Mesenchymal stem cell (in vitro differentiated cells and primary cell): ENCODE data around the gene BRAT1.

ENCODE experiments used
- DNase-seq: peaks from one replicate; pipeline ENCODE4 v3.0.0-alpha.2; 2013
- H2AFZ ChIP-seq: one replicate; pipeline ENCODE4 v1.6.1; 2013; ENCODE audit warnings: low read depth, mild to moderate bottlenecking, control low read depth, inconsistent platforms, low read length, moderate library complexity
- H2AK5ac ChIP-seq: 2 replicates; pipeline ENCODE4 v1.6.1; 2013; ENCODE audit warnings: low read length, moderate library complexity, mild to moderate bottlenecking, inconsistent platforms; ENCODE audit not compliant: severe bottlenecking
- H2BK120ac ChIP-seq: one replicate; pipeline ENCODE4 v1.6.1; 2013; ENCODE audit warnings: low read depth, mild to moderate bottlenecking, inconsistent platforms, low read length, moderate library complexity
- H2BK12ac ChIP-seq, 2 experiments: one replicate each; pipeline ENCODE4 v1.6.1; 2013; ENCODE audit warnings: inconsistent platforms in 2 of 2, low read length in 2 of 2, mild to moderate bottlenecking in 2 of 2, moderate library complexity in 2 of 2, control low read depth in 1 of 2
- H2BK15ac ChIP-seq: one replicate; pipeline ENCODE4 v1.6.1; 2013; ENCODE audit warnings: mild to moderate bottlenecking, low read depth, inconsistent platforms; ENCODE audit not compliant: poor library complexity, severe bottlenecking
- H2BK5ac ChIP-seq: 2 replicates; pipeline ENCODE4 v1.6.1; 2013; ENCODE audit warnings: low read depth, mild to moderate bottlenecking, low read length, control low read depth, inconsistent platforms; ENCODE audit not compliant: poor library complexity, severe bottlenecking
- H3K14ac ChIP-seq, 2 experiments: one replicate each; pipeline ENCODE4 v1.6.1; 2013; ENCODE audit warnings: inconsistent platforms in 2 of 2, low read length in 2 of 2, control low read depth in 1 of 2, mild to moderate bottlenecking in 1 of 2, moderate library complexity in 1 of 2
- H3K18ac ChIP-seq, 2 experiments: one replicate each; pipeline ENCODE4 v1.6.1; 2013; ENCODE audit warnings: inconsistent platforms in 2 of 2, low read length in 2 of 2, control low read depth in 1 of 2, low read depth in 1 of 2, mild to moderate bottlenecking in 1 of 2
- H3K23ac ChIP-seq, 2 experiments: one replicate each; pipeline ENCODE4 v1.6.1; 2013; ENCODE audit warnings: inconsistent platforms in 2 of 2, low read length in 2 of 2, mild to moderate bottlenecking in 2 of 2, moderate library complexity in 2 of 2, control low read depth in 1 of 2
- H3K27ac ChIP-seq: 2 replicates; pipeline ENCODE4 v1.5.1; 2013; ENCODE audit warnings: mild to moderate bottlenecking, moderate library complexity, low read length, control low read depth, inconsistent platforms; ENCODE audit not compliant: poor library complexity, severe bottlenecking
- H3K27me3 ChIP-seq, 2 experiments: 2 replicates each; pipeline versions ENCODE4 v1.6.1 to v1.7.0; 2013; ENCODE audit warnings: low read length in 2 of 2, mild to moderate bottlenecking in 2 of 2, moderate library complexity in 2 of 2, control low read depth in 1 of 2, inconsistent platforms in 1 of 2; ENCODE audit not compliant: control insufficient read depth in 1 of 2, insufficient read depth in 1 of 2
- H3K36me3 ChIP-seq, 2 experiments: 2 replicates each; pipeline versions ENCODE4 v1.6.1 to v1.7.0; 2013; ENCODE audit warnings: low read length in 2 of 2, control low read depth in 1 of 2, inconsistent platforms in 1 of 2, low read depth in 1 of 2, mild to moderate bottlenecking in 1 of 2; ENCODE audit not compliant: insufficient read depth in 2 of 2, control insufficient read depth in 1 of 2
- H3K4ac ChIP-seq, 2 experiments: one replicate each; pipeline ENCODE4 v1.6.1; 2013; ENCODE audit warnings: inconsistent platforms in 2 of 2, low read length in 2 of 2, mild to moderate bottlenecking in 2 of 2, moderate library complexity in 2 of 2, control low read depth in 1 of 2, low read depth in 1 of 2
- H3K4me1 ChIP-seq: 2 replicates; pipeline ENCODE4 v1.6.1; 2013; ENCODE audit warnings: low read depth, low read length, control low read depth; ENCODE audit not compliant: control insufficient read depth, insufficient read depth
- H3K4me2 ChIP-seq: 2 replicates; pipeline ENCODE4 v1.6.1; 2013; ENCODE audit warnings: low read length, mild to moderate bottlenecking, inconsistent platforms; ENCODE audit not compliant: poor library complexity, severe bottlenecking
- H3K4me3 ChIP-seq, 2 experiments: 2 replicates each; pipeline versions ENCODE4 v1.5.1 to v1.7.0; 2013; ENCODE audit warnings: low read length in 2 of 2, mild to moderate bottlenecking in 2 of 2, control low read depth in 1 of 2, low read depth in 1 of 2; ENCODE audit not compliant: insufficient read depth in 1 of 2
- H3K79me1 ChIP-seq: replicated peaks from 2 replicates; pipeline ENCODE4 v1.6.1; 2013; ENCODE audit warnings: mild to moderate bottlenecking, control low read depth, low read length, inconsistent platforms; ENCODE audit not compliant: poor library complexity, severe bottlenecking
- H3K9ac ChIP-seq: 2 replicates; pipeline ENCODE4 v1.7.0; 2013; ENCODE audit warnings: mild to moderate bottlenecking, low read length, moderate library complexity
- H3K9me3 ChIP-seq: 2 replicates; pipeline ENCODE4 v1.7.0; 2013; ENCODE audit warnings: mild to moderate bottlenecking, low read length; ENCODE audit not compliant: control insufficient read depth
- H4K8ac ChIP-seq: one replicate; pipeline ENCODE4 v1.6.1; 2013; ENCODE audit warnings: inconsistent platforms, mild to moderate bottlenecking, low read length, moderate library complexity
- H4K91ac ChIP-seq: one replicate; pipeline ENCODE4 v1.6.1; 2013; ENCODE audit warnings: mild to moderate bottlenecking, low read length, inconsistent platforms
- WGBS: methylation state at CpG from one replicate; pipeline ENCODE4 v1.1.7; 2013; ENCODE audit warnings: mixed read lengths; 5-methylcytosine and 5-hydroxymethylcytosine counted together

BRAT1 gene

GRCh38 chr7:2576742-2577491 is 21.6 kb upstream of the BRAT1 start:
- no peak overlapping the region for H3K4ac ChIP-seq
- H4K91ac ChIP-seq, result no peak overlapping the region

GRCh38 chr7:2575733-2576340 is 20.5 kb upstream of the BRAT1 start:
- no peak for DNase-seq
- peaks cover 56 to 64% of the 10 kb centered on the region in 2 experiments for H3K36me3 ChIP-seq
- no peak overlapping the region for H3K14ac ChIP-seq
- no peak overlapping the region for H4K91ac ChIP-seq
- no peak overlapping the region for H4K8ac ChIP-seq
- H3K9me3 ChIP-seq, result no peaks in the 10 kb centered on the region
- 96% methylated on average over 17 of the region's 21 CpGs for WGBS
- no peak overlapping the region for H3K23ac ChIP-seq
- H3K4me3 ChIP-seq, result no peak overlapping the region
- no peak overlapping the region for H2BK5ac ChIP-seq
- H2AK5ac ChIP-seq, result no peak overlapping the region
- no peak overlapping the region for H3K9ac ChIP-seq
- H2BK15ac ChIP-seq, result no peak overlapping the region
- peaks cover 16% of the 10 kb centered on the region for H3K4me1 ChIP-seq
- no peak overlapping the region for H3K4ac ChIP-seq
- no peak overlapping the region for H3K4me2 ChIP-seq
- no peak overlapping the region for H2BK120ac ChIP-seq
- no peak overlapping the region for H2BK12ac ChIP-seq
- H3K27ac ChIP-seq, result no peak overlapping the region
- no peak overlapping the region for H2AFZ ChIP-seq
- H3K27me3 ChIP-seq, result no peaks in the 10 kb centered on the region
- H3K18ac ChIP-seq, result no peak overlapping the region
- H3K79me1 ChIP-seq, result peaks cover 18% of the 10 kb centered on the region

More at GRCh38 chr7:2576742-2577491, 21.6 kb upstream of the BRAT1 start:
- H3K9me3 ChIP-seq, result no peaks in the 10 kb centered on the region
- H3K9ac ChIP-seq, result no peak overlapping the region
- no peak overlapping the region for H3K4me2 ChIP-seq
- no peak overlapping the region for H2BK15ac ChIP-seq
- H3K14ac ChIP-seq, result peak overlapping the region in 1 of 2 experiments; percentile 44
- WGBS, result 93% methylated on average over 51 of the region's 56 CpGs
- H4K8ac ChIP-seq, result no peak overlapping the region
- no peak overlapping the region for H2BK120ac ChIP-seq
- no peak overlapping the region for H3K23ac ChIP-seq
- H3K4me1 ChIP-seq, result peaks cover 11% of the 10 kb centered on the region
- no peak overlapping the region for H3K18ac ChIP-seq
- no peaks in the 10 kb centered on the region for H3K27me3 ChIP-seq
- no peak overlapping the region for H2AK5ac ChIP-seq
- no peak overlapping the region for H3K4me3 ChIP-seq
- no peak overlapping the region for H2BK5ac ChIP-seq
- no peak overlapping the region for H2AFZ ChIP-seq
- peaks cover 56 to 57% of the 10 kb centered on the region in 2 experiments for H3K36me3 ChIP-seq
- peaks cover 17% of the 10 kb centered on the region for H3K79me1 ChIP-seq
- no peak overlapping the region for H3K27ac ChIP-seq
- no peak overlapping the region for H2BK12ac ChIP-seq
- no peak for DNase-seq

GRCh38 chr7:2575046-2575732 is 19.9 kb upstream of the BRAT1 start:
- no peak overlapping the region for H3K9ac ChIP-seq
- H3K27ac ChIP-seq, result no peak overlapping the region
- peaks cover 20% of the 10 kb centered on the region for H3K79me1 ChIP-seq
- DNase-seq, result no peak
- H3K27me3 ChIP-seq, result no peaks in the 10 kb centered on the region
- peaks cover 56 to 66% of the 10 kb centered on the region in 2 experiments for H3K36me3 ChIP-seq
- peaks cover 16% of the 10 kb centered on the region for H3K4me1 ChIP-seq
- no peak overlapping the region for H4K91ac ChIP-seq
- H2AK5ac ChIP-seq, result no peak overlapping the region
- H3K9me3 ChIP-seq, result no peaks in the 10 kb centered on the region
- no peak overlapping the region for H3K4me2 ChIP-seq
- H2AFZ ChIP-seq, result no peak overlapping the region
- no peak overlapping the region for H3K14ac ChIP-seq
- WGBS, result 95% methylated on average over 20 of the region's 21 CpGs
- H4K8ac ChIP-seq, result no peak overlapping the region
- H2BK15ac ChIP-seq, result no peak overlapping the region
- no peak overlapping the region for H2BK5ac ChIP-seq
- H3K18ac ChIP-seq, result no peak overlapping the region
- no peak overlapping the region for H3K4ac ChIP-seq
- no peak overlapping the region for H2BK12ac ChIP-seq
- no peak overlapping the region for H3K23ac ChIP-seq
- H2BK120ac ChIP-seq, result no peak overlapping the region
- H3K4me3 ChIP-seq, result no peak overlapping the region

GRCh38 chr7:2573761-2574160 is 18.4 kb upstream of the BRAT1 start:
- Histone ChIP-seq H3K4me2 (no peak overlapping the region), H3K9ac (no peak overlapping the region), H3K27me3 (no peaks in the 10 kb centered on the region), H3K79me1 (peaks cover 30% of the 10 kb centered on the region), H4K91ac (no peak overlapping the region), H3K14ac (no peak overlapping the region), H3K36me3 (peaks cover 57 to 62% of the 10 kb centered on the region in 2 experiments), H3K27ac (no peak overlapping the region), H4K8ac (no peak overlapping the region), H2BK12ac (no peak overlapping the region), H2AK5ac (no peak overlapping the region), H3K9me3 (no peaks in the 10 kb centered on the region), H2BK120ac (no peak overlapping the region), H2AFZ (no peak overlapping the region), H3K4me3 (no peak overlapping the region), H3K4me1 (peaks cover 16% of the 10 kb centered on the region), H2BK5ac (no peak overlapping the region), H2BK15ac (no peak overlapping the region), H3K18ac (no peak overlapping the region), H3K23ac (no peak overlapping the region), H3K4ac (no peak overlapping the region)
- no peak for DNase-seq
- WGBS, result 97% methylated on average over 9 of the region's 9 CpGs
